HG03139 (cell line): ENCODE data around the gene SOCS6.

Experiments used
- ATAC-seq: cut with Tn5 transposase; IDR thresholded peaks from one replicate; pipeline ENCODE4 v1.9.1; 2021; ENCODE audit not compliant: unreplicated experiment

Gene SOCS6

DNA sequence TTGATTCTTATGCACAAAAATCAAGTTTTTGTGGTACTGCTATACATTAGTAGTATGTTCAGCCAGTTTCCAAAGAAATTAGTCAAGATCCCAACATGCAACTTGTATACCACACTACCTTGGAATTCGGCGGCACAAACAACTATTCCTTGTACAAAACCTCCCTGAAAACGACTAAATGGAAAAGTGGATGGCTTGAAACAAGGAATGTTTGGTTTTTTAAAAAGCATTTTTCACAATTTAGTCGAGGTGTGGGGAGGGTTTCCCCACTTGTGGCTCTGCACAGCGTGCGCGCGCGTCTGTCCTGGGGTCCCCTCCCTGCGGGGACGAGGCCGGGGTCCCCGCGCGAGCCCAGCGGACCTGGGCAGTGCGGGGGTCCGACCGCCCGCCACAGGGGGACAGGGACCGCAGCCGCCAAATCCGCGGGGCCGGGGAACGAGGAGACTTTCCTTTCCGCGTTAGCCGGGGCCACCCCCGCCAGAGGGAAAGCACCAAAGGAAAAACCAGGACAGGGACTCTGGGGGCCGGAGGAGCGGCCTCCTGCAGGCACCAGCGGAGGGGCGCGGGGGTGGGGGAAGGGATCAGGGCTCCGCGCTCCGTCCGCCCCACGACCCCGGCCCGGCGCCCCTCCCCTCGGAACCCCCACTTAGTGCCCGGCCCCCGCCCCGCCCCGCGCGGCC is 534 bp upstream of the SOCS6 start:
- peak; percentile 6 for ATAC-seq

DNA sequence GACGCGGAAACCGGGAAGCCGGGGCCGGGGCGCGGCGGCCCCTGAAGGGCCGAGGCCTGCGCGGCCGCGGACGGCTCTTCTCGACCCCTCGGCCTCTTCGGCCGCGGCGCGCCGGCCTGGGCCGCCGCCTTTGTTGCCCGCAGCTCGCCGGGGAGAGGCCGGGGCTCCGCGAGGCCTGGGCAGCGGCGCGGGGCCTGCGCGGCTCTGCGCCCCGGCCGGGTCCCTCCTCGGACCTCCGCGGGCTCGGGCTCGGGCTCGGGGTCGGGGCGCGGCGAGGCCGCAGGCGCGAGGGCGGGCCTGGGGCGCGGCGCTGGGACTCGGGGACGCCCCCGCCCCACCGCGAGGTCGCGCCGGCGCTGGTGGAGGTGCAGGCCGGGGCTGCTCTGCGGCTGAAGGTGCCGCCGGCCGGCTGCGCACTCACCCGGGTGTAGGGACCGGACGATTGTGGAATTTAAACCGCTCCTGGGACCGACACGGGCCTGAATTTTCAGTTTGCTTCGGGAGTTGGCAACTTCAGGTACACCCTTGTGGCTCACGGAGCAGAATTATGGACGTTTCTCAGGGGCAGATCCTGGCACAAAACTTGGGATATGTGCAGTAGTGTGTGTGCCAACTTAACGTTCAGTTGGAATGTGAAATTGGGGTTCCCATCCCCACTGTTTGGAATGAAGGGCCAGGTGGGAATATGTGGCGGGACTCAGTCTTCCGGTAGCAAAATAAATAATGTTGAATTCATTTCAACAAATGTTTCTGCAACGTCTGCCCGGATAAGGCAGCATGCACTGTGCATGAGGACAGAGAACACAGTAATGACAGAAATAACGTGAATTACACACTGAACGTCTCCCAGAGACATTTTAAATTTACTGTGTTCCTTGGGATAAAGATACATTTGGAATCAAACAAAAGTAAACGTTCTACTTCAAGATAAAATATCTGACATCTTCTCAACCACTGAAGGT is 787 bp downstream of the SOCS6 start:
- peak; percentile 41 for ATAC-seq

DNA sequence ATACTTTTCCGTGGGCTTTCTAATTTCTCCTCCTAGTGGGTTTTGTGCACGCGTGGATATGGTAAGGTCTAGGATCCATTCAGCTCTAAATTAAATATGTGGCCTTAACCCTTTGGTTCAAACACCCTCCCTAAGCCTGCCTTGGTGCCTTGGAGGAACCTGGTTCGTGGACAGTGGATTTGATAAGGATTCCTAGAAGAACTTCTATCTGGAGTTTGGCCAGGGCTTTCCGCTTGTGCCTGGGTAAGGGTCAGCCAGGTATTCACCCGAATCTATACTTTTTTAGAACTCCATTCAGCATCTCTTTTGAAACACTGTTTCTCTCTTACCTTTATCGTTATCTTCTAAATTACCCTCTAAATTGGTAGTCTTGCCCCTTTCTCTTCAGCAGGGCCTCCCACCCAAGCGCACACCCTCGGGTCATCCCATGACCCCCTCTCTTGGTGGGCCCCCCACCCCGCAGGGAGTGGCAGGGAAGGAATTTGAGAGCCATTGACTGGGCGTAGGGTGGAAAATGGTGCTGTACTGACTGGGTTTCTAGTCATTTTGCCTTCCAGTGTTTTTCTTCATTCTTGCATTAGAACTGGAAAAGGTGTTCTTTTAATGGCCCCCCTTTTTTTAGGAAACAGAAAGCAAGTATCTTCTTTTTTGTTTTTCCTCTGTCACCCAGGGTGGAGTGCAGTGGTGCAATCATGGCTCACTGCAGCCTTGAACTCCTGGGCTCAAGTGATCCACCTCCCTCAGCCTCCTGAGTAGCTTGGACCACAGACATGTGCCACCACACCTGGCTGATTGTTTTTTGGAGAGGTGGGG is 1.8 kb downstream of the SOCS6 start:
- no peak for ATAC-seq

DNA sequence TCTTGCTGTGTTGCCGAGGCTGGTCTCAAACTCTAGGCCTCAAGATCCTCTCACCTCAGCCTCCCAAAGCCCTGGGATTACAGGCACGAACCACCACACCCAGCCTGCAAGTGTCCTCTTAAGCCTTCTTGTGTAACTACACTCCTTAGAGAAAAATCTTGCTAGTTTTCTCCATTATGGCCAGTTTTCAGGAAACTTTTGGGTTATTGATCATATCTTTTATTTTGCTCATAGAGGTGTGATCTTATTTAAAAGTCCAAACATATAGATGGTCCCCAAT is 2.4 kb downstream of the SOCS6 start:
- no peak for ATAC-seq

DNA sequence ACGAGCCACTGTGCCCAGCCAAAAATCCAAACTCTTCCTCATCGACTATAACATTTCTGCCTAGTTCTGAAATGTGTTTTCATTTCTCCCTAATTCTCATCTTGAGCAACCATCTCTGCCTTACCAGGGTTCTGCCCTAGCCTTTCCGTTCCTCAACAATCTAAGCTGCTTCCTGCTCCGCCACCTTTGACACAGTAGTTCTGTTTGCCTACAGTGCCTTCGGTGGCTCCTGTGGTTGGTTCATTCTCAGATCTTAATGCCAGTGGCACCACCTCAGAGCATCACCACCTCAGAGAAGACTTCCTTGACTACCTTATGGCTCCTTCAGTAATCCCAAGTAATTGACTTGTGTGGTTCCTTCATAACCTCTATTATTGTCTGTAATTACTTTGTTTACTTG is 3.8 kb downstream of the SOCS6 start:
- ATAC-seq: no peak

DNA sequence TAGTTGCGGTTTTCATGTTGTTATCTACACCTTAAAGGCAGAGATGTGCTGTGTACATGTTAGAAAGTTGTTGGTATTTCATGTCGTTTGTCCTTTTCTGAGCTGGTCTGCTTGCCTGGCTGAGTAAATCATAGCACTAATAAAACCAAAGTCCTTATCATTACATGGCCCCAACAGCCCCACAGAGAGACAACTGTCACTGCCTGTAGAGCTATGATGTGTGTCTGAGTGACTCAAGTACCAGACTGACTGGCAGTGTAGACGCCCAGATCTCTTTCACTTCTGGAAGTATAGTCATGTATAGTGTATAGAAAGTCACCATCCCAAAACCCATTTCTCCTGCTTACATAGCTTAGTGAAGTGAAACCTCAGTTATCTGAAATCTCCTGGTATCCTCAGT is 4.3 kb downstream of the SOCS6 start:
- no peak for ATAC-seq

DNA sequence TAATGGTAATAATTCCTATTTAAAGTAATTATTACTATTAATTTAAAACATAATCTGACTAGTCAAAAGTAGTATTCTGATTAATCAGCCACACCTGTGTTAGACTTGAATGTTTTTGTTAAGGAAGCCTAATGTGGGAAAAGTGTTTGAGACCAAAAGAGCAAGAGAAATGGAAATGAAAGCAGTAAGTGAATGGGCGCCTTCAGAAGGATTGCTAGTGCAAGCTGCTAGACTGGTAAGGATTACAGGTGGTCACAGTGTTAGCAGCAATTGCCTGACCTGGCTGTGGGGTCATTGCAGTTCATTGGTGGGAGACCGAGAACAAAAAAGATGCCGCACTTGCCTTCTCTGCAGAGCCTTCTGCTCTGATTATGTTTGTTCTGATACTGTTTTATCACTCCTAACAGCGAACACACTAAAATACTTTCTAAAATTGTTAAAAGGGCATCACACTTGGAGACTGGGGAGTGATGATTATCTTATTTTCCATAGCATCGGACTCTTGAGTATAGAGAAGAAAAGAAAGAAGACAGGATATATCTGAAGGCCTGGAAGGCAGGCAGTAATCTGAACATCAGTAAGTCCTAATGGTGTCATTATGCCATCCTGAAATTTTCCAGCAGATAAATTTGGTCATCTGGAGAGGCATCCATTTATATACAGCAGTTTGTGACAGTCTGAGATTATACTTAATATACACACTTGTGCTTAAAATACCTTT is 5.8 kb downstream of the SOCS6 start:
- ATAC-seq: no peak

DNA sequence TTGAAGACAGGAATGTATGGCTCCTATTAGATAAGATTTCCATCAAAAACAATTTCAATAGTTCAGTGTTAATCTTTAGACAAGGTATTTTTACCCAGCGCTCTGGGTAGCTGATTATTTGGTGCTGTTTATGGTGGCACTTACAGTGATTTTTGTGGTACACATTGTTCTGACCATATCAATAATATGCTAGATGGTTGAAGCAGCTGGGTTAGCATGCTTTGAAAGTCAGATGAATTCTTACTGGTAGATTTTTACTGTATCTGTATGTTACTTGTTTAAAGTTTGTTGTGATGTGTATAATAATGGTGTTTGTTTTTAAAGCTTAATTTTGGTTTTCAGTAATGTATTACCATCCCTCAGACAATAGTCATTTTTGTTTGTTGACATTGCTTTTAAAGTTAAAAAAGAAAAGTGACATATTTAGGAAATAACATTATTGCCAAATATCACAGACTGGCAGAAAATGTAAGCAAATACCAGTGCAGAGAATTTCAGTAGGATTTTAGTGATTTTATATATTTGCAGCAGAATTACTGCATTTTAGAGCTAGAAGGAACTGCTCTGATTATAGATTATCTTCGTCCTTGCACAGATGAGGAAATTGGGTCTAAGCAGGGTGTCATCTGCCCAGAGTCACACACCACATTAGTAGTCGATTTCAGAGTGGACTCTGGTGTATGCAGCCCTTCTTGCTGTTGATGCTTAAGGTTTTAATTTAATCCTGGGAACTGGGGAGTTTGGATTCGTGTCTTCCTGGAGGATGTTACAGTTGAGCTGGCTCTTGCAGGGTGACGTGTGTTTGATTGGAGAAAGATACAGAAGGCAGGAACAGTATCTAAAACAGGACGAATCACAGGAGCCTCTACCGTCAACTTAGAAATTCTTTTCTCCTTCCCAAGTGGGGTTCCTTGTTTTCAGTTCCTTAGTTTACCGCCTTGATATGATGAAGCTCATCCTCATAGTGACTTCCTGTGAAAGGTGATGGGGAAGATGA is 6.6 kb downstream of the SOCS6 start:
- no peak for ATAC-seq

DNA sequence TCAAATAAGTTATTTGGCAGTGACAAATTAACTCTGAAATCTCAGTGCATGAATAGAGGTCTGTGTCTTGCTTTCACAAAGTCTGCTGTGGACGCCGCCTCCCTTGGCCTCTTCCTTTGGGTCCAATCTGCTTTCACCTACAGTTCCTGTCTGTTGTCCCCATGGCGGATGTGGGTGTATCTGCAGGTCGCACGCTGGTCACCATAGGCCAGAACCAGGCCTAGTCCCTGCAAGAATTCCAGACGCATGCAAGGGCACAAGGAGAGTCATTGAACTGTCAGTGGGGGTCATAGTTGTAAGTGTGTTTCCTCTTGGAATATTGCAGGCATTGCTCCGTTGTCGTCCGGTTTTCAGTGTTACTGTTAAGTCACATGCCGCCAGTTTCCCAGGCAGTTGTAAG is 7.4 kb downstream of the SOCS6 start:
- ATAC-seq: no peak

DNA sequence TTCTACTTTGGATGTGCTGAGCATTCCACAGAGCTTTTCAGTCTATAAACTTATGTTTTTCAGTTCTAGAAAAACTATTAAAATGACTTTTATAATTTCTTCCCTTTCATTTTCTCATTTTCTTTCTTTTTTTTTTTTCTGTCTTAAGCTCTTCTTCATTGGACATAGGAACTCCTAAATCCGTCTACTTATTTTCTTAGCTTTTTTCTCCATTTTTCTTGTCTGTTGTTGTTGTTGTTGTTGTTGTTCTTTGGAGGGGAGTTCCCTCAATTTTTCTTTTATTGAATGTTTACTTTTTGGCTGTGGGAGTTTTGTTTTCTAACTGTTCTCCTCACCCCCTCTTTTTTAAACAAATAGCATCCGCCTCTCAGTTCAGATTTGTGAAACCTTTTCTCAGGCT is 7.9 kb downstream of the SOCS6 start:
- ATAC-seq: no peak

DNA sequence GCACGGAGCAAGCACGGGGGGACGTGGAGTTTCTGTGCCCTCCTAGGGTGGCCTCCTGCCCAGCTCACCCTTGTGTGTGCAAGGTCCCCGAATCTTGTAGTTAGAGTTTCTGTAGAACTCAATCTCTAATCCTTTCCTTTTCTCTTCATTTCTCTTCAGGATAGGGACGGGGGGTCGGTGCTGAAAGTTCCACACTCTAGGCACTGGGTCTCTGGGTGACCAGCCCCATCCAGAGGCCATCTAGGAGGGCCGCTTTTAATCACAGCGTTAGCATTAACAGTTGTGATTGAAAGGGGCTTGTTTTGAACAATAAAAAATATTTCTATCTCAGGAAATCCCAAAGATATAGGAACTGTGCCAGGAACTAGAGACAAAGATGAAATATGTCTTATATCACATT is 10.5 kb downstream of the SOCS6 start:
- ATAC-seq: no peak

DNA sequence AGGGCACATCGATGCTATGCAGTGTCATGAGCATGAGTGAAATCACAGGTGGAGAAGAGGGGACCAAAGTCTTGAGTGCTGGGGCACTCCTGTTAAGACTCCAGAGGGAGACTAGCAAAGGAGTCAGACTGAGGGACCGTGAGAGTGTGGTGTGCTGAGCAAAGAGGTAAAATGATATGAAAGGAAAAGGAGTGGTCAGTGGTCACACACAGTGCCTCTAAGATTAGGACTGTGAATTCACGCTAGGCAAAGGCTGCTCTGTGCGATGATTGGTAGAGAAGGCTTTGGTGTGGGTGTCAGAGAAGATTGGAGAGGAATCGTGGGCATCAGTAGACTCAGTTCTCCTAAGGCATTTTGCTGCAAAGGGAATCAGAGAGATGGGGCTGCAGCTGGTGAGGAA is 12.8 kb downstream of the SOCS6 start:
- ATAC-seq: no peak

DNA sequence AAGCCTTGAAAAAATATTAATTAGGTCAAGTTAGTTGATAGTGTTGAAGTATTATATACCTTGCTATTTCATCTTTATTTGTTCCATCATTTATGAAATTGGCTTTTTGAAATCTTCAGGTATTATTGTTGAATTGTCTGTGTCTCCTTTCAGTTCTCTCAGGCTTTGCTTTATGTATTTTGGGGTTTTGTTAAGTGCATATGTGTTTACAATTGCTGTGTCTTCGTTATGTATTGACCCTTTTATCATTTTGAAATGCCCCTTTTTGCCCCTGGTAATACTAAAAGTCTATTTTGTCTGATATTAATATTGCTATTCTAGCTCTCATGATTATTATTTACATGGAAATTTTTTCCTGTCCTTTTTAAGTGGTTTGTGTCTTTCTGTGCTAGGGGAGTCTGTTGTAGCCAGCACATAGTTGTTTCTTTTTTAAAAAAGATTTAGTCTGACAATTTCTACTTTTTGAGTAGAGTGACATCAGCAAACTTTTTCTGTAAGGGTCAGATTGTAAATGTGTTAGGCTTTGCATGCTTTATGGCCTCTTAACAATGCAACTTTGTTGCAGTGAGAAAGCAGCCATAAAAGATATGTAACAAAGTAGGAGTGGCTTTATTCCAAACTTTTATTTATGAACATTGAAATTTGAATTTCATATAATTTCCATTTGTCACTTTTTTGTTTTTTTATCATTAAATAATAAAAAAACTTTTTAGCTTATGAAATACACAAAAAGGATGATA is 19.9 kb downstream of the SOCS6 start:
- no peak for ATAC-seq

DNA sequence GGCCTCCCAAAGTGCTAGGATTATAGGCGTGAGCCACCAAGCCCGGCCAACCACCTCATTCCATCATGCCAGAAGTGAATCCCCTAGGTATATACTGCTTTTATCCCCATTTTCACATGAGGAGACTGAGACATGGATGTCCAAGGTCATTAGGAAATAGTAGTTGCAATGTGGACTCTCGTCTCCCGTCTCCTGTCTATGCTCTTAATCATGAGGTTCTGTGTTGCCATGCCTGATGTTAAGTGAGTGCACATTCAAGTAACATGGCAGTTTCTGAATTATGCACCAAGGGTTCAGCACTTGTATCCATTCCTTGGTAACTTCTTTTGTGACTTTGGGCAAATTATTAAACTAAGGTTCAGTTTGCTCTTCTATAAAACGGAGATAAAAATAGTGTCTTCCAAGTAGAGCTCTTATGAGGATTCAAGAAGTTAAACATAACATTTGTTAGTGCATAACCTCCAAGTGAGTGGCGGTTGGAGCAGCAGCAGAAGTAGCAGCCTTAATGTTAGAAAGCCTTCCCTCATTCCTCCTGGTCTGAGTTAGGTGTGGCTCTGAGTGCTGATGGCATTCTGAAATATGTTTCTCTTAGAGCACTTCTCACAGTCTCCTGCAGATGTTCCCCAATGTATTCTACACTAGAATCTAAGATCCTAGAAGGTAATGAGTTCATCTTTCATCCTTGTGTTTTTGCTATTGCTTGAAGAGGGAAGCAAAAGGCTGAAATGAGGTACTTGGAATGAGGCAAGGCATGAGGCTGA is 21.9 kb downstream of the SOCS6 start:
- ATAC-seq: no peak

DNA sequence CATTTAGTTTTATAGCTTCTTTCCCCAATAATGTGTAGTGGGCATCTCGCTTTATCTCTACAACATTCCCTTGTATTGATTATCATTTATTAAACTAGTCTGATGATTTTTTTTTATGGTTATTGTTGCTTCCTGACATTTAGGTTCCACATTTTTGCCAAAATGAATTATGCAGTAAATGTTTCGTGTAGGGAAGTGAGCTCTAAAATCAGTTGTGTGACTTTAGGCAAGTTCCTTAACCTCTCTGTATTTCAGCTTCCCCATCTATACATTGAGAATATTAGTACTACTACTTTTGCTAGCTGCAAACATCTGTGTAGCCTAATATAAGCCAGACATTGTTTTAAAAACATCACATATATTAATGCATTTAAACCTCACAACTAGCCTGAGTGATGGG is 22.9 kb downstream of the SOCS6 start:
- ATAC-seq: no peak

DNA sequence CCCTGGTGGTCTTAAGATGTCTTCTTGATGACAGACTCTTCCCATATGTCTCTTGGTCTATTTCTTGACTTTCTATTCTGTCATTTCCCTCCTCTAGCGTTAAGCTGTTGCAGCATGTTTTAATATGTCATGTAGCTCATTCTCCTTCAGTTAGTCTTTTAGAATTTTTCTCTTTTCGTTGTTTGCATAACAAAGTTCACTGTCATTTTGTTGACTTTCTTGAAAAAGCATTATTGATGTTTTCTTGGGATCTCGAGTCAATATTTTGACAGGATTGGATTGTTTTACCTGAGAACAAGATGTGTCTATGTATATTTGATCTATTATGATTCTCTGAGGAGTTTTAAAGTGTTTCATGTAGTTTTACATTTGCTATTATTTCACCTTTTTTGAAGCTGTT is 24.8 kb downstream of the SOCS6 start:
- ATAC-seq: no peak

DNA sequence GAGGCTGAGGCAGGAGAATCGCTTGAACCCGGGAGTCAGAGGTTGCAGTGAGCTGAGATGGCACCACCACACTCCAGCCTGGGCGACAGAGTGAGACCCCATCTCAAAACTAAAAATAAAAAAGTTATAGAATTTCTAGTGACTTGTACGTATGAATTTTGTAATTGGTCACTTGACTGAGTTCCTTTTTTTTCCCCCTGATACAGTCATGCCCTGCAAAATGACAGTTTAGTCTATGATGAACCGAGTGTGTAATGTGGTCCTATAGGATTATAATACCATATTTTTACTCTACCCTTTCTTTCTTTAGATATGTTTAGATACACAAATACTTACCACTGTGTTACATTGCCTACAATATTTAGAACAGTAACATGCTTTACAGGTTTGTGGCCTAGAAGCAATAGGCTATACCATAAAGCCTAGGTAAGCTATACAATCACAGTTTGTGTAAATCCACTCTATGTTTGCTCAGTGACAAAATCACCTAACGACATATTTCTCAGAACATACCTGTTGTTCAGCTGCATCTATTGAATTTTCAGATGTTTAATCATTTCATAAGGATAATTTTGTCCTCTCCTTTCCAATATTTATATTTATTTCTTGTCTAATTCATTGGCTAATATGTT is 25.4 kb downstream of the SOCS6 start:
- ATAC-seq: no peak

DNA sequence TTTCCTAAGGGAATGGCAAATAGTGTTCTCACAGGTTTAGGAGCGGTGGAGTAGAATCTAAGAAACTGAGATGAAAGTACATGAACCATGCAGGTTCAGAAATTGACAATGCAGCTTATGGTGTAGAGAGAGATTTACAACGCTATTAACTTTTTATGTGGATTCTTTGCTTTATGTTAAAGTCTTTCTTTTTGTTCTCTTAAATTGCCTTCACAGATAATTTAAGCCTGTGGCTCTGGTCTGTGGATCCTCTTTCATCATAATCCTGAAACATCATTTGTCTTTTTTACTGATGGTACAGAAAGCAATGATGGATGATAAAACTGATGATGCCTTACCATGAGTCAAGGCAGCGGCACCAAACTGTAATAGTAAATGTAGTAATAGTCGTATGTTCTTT is 30.3 kb downstream of the SOCS6 start:
- no peak for ATAC-seq
